Measurements from ENCODE around the gene RIF1. TPM values are rescaled to one million over a fixed set of nuclear protein-coding genes. Genes with fewer than 3 reads are reported as not detected.
A peak's percentile ranks its signal among the peaks of the same experiment; 100 is the strongest.

Gene RIF1
- total and polyA plus RNA-seq, 2 experiments from 2014 or later, result 20.9 to 26.5 TPM

DNA sequence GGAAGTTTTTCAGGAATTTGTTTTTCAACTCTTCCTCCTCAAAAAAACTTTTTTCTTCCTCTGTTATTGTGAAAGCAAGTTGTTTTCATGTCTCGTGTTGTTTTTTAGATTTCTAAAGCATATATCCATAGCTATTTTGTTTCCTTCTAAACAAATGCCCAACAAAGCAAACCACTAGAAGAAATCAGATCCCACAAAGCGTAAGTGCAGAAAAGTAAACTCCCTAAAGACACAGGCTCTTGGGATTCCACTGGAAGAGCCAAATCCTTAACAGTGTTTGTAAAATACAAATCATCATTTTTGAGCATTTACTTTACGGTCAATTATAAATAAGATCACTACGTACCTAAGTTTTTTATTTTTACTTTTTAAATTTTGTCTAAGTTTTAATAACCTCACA lies 21.7 kb upstream of the RIF1 start:
- Histone ChIP-seq H4K20me1 (ENCODE audit: insufficient read depth) (no peaks in the 10 kb centered on the region), H3F3A (ENCODE audit: insufficient read depth) (no peaks in the 10 kb centered on the region), H3K4me1 (ENCODE audit: insufficient read depth) (no peaks in the 10 kb centered on the region), H3K4me3 (no peak overlapping the region), H3K9ac (no peak overlapping the region), H3K27me3 (replicated peaks; ENCODE audit: insufficient read depth) (no peaks in the 10 kb centered on the region), H3K79me2 (ENCODE audit: insufficient read depth) (no peaks in the 10 kb centered on the region), H3K9me3 (ENCODE audit: low read depth) (no peaks in the 10 kb centered on the region), H3K36me3 (ENCODE audit: low read depth) (no peaks in the 10 kb centered on the region), H3K9me2 (ENCODE audit: insufficient read depth) (no peaks in the 10 kb centered on the region), H3K4me2 (ENCODE audit: unreplicated experiment) (no peak overlapping the region), H3K27ac (no peak overlapping the region), H2AFZ (0 out of 2 replicates have a peak overlapping the region, but pooled peaks have one; percentile 44)
- no peak for DNase-seq
- in situ Hi-C loops (cut with MboI), result no loop called here
- TF ChIP-seq EZH2phosphoT487 (IDR thresholded peaks at IDR 0.05; ENCODE audit: insufficient read depth, low read depth), result no peak
- TF ChIP-seq EZH2 (IDR thresholded peaks at IDR 0.05; ENCODE audit: insufficient read depth, poor library complexity, severe bottlenecking), result no peak
- 87 to 89% methylated on average over 4 of the region's 4 CpGs for WGBS, 2 experiments (ENCODE audit: low coverage in 1 of 2, low lambda C conversion rate in 2 of 2, missing lambda C conversion rate in 2 of 2)

DNA sequence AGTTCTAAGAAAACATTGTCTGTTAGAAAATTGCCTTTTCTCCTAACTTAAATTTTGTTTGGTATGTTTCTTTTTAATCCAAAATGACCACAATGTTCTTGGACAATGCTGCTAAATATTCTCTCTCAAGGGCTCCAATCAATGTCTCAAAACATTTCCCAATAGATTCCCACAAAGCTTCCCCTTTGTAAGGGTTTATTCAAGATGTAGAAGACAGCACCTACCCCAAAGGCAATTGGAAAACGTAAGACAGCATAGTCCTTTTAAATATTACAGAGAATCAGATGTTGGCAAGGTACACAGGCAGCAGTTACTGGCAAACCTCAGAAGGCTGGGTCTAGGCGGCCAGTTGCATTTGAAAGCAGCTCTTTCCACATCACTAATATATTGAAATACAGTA lies 18.3 kb upstream of the RIF1 start:
- WGBS, 2 experiments (ENCODE audit: low coverage in 1 of 2, low lambda C conversion rate in 2 of 2, missing lambda C conversion rate in 2 of 2), result 35 to 49% methylated on average over 2 of the region's 2 CpGs
- Histone ChIP-seq H3K79me2 (ENCODE audit: insufficient read depth) (no peaks in the 10 kb centered on the region), H3F3A (ENCODE audit: insufficient read depth) (no peaks in the 10 kb centered on the region), H3K4me3 (no peak overlapping the region), H3K27me3 (replicated peaks; ENCODE audit: insufficient read depth) (no peaks in the 10 kb centered on the region), H3K4me2 (ENCODE audit: unreplicated experiment) (no peak overlapping the region), H3K4me1 (ENCODE audit: insufficient read depth) (no peaks in the 10 kb centered on the region), H3K9me3 (ENCODE audit: low read depth) (no peaks in the 10 kb centered on the region), H3K36me3 (ENCODE audit: low read depth) (no peaks in the 10 kb centered on the region), H3K9me2 (ENCODE audit: insufficient read depth) (no peaks in the 10 kb centered on the region), H4K20me1 (ENCODE audit: insufficient read depth) (no peaks in the 10 kb centered on the region), H3K9ac (no peak overlapping the region), H2AFZ (no peak overlapping the region), H3K27ac (no peak overlapping the region)
- TF ChIP-seq EZH2phosphoT487 (IDR thresholded peaks at IDR 0.05; ENCODE audit: insufficient read depth, low read depth), result no peak
- TF ChIP-seq EZH2 (IDR thresholded peaks at IDR 0.05; ENCODE audit: insufficient read depth, poor library complexity, severe bottlenecking), result no peak
- DNase-seq, result no peak
- in situ Hi-C loops (cut with MboI), result no loop called here

DNA sequence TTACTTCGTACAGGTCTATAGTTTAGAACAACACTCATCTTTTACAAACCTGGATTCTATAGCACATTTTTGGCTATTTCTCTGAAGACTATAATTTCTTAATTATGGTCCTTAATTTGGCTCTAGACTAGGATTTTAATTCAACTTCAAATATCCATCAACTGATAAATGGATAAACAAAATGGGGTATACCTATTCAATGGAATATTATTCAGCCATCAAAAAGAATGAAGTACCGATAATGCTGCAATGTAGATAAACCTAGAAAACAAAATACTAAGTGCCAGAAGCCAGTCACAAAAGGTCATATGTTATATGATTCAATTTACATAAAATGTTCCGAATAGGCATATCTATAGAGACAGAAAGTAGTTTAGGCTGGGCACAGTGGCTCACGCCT lies 15.2 kb upstream of the RIF1 start:
- Histone ChIP-seq H3K79me2 (ENCODE audit: insufficient read depth) (no peaks in the 10 kb centered on the region), H3K4me3 (no peak overlapping the region), H3K27me3 (replicated peaks; ENCODE audit: insufficient read depth) (no peaks in the 10 kb centered on the region), H4K20me1 (ENCODE audit: insufficient read depth) (no peaks in the 10 kb centered on the region), H3K36me3 (ENCODE audit: low read depth) (no peaks in the 10 kb centered on the region), H3K4me1 (ENCODE audit: insufficient read depth) (no peaks in the 10 kb centered on the region), H3K27ac (no peak overlapping the region), H3F3A (ENCODE audit: insufficient read depth) (no peaks in the 10 kb centered on the region), H2AFZ (no peak overlapping the region), H3K9ac (no peak overlapping the region), H3K9me2 (ENCODE audit: insufficient read depth) (no peaks in the 10 kb centered on the region), H3K4me2 (ENCODE audit: unreplicated experiment) (no peak overlapping the region), H3K9me3 (ENCODE audit: low read depth) (no peaks in the 10 kb centered on the region)
- in situ Hi-C loops (cut with MboI), result no loop called here
- WGBS, 2 experiments (ENCODE audit: low coverage in 1 of 2, low lambda C conversion rate in 2 of 2, missing lambda C conversion rate in 2 of 2), result 97 to 99% methylated on average over 4 of the region's 4 CpGs
- no peak for TF ChIP-seq EZH2 (IDR thresholded peaks at IDR 0.05; ENCODE audit: insufficient read depth, poor library complexity, severe bottlenecking)
- no peak for TF ChIP-seq EZH2phosphoT487 (IDR thresholded peaks at IDR 0.05; ENCODE audit: insufficient read depth, low read depth)
- no peak for DNase-seq

DNA sequence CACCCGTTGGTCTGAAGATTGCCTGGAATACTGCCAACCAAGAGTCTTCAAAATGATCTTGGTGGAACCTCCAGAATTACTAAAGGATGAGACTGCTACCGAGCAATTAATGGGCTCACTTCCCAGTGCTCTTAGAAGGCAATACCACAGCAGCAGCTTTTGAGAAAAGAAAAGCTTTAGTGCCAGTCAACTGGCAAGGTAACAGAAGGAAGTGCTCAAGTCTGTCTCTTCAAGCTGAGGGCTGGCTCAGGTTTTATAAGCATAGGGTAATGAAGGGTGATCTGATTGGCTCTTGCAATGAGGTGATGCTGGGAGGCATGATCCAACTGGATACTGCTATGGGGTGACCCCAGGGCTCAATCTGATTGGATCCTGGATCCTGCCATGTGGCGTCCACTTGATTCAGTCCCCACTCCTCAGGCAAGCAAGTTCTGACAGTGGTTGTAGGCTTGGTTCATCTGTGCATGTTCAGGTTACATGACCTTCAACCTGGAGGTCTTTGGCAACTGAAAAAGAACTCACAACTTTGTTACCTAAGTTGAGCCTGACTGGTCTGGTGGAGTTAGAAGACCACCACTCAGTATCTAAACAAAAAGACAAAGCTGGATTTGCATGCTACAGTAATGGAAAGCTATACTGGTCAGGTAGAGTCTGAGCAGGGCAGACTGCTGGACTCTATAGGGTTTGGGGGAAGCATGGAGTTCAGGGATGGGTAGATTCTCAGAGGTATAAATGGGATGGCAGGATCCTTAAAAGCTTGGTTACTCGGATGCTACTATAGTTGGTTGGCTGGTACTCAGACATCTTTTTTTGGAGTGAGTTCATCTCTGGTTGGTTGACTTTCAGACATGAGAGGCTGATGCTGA lies 14.0 kb upstream of the RIF1 start:
- TF ChIP-seq EZH2 (IDR thresholded peaks at IDR 0.05; ENCODE audit: insufficient read depth, poor library complexity, severe bottlenecking) (no peak), EZH2phosphoT487 (IDR thresholded peaks at IDR 0.05; ENCODE audit: insufficient read depth, low read depth) (no peak)
- H3F3A ChIP-seq (ENCODE audit: insufficient read depth), result no peaks in the 10 kb centered on the region
- H3K9me2 ChIP-seq (ENCODE audit: insufficient read depth), result no peaks in the 10 kb centered on the region
- in situ Hi-C loops (cut with MboI), result no loop called here
- H2AFZ ChIP-seq, result no peak overlapping the region
- H3K27me3 ChIP-seq (replicated peaks; ENCODE audit: insufficient read depth), result no peaks in the 10 kb centered on the region
- H4K20me1 ChIP-seq (ENCODE audit: insufficient read depth), result no peaks in the 10 kb centered on the region
- H3K9ac ChIP-seq, result no peak overlapping the region
- H3K36me3 ChIP-seq (ENCODE audit: low read depth), result no peaks in the 10 kb centered on the region
- WGBS, 2 experiments (ENCODE audit: low coverage in 1 of 2, low lambda C conversion rate in 2 of 2, missing lambda C conversion rate in 2 of 2), result 74 to 80% methylated on average over 4 of the region's 4 CpGs
- no peaks in the 10 kb centered on the region for H3K4me1 ChIP-seq (ENCODE audit: insufficient read depth)
- H3K4me2 ChIP-seq (ENCODE audit: unreplicated experiment), result no peak overlapping the region
- H3K9me3 ChIP-seq (ENCODE audit: low read depth), result no peaks in the 10 kb centered on the region
- no peaks in the 10 kb centered on the region for H3K79me2 ChIP-seq (ENCODE audit: insufficient read depth)
- DNase-seq, result no peak
- H3K4me3 ChIP-seq, result no peak overlapping the region
- no peak overlapping the region for H3K27ac ChIP-seq
